Stromal cell of bone marrow (primary cell): ENCODE results near the gene NDUFS7.

ENCODE experiments used
- DNase-seq: peaks from one replicate; pipeline ENCODE4 v3.0.0-alpha.2; 2012; ENCODE audit warnings: low read depth

Gene NDUFS7

GRCh38 chr19:1384478-1385110 lies 887 bp downstream of the NDUFS7 start:
- DNase-seq: no peak

DNA sequence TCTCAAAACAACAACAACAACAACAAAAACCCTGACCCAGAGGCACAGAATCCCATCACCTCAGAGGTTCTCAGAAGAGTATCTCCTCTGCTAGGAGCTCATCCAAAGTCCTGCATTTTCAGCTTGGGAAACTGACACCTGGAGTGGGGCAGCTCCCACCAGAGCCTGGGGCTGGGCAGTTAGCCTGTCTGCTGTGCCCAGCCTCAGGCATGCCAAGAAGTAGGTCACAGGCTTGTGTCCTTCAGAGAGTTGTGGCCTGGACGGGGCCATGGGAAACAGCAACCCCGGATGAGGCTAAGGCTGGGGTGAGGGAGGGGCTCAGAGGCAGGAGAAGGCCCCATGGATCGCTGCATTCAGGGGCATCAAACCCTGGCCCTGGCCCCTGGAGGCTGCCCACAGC lies 2.1 kb downstream of the NDUFS7 start:
- DNase-seq: no peak

- no peak for DNase-seq
These were observed 3.4 kb downstream of the NDUFS7 start for GRCh38 chr19:1386945-1387683.

DNA sequence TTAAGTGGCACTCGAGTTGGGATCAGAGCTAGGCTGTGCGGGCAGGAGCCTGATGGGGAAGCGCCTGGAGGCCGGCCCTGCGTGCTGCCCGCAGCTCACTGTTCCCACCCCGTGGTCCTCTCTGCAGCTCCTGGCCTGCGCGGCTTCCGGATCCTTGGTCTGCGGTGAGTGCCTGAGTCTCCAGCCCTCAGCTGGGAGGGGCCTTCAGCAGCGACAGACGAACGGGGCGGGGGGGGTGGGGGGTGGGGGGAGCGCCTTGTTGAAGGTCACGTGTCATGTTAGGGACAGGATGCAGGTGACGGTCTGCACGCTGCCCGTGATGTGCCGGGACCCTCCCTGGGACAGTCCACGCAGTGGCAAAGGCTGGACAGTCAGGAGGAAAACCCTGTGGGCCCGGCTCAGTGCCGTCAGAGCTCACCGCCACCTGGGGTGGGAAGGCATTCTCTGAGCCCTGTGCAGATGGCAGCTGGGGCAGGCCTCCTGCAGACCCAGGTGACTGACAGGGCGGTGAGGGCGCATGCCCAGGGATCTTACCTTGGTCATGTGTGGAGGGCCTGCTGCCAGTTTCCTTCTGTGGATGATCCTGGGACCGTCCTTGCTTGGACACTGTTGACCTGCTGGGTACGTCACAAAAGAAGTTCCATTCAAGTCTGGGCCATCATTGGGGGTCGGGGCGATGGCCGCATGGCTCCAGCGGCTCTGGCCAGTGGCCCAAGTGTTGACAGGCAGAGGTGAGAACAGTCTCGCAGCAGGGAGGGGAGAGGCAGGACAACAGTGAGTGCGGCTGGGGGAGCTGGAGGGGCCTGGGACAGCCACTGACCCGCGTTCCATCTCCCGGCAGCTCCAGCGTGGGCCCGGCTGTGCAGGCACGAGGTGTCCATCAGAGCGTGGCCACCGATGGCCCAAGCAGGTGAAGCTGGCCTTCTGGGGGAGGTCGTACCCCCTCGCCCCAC lies 4.3 kb downstream of the NDUFS7 start:
- DNase-seq: no peak

GRCh38 chr19:1388637-1389026 lies 4.9 kb downstream of the NDUFS7 start:
- no peak for DNase-seq

DNA sequence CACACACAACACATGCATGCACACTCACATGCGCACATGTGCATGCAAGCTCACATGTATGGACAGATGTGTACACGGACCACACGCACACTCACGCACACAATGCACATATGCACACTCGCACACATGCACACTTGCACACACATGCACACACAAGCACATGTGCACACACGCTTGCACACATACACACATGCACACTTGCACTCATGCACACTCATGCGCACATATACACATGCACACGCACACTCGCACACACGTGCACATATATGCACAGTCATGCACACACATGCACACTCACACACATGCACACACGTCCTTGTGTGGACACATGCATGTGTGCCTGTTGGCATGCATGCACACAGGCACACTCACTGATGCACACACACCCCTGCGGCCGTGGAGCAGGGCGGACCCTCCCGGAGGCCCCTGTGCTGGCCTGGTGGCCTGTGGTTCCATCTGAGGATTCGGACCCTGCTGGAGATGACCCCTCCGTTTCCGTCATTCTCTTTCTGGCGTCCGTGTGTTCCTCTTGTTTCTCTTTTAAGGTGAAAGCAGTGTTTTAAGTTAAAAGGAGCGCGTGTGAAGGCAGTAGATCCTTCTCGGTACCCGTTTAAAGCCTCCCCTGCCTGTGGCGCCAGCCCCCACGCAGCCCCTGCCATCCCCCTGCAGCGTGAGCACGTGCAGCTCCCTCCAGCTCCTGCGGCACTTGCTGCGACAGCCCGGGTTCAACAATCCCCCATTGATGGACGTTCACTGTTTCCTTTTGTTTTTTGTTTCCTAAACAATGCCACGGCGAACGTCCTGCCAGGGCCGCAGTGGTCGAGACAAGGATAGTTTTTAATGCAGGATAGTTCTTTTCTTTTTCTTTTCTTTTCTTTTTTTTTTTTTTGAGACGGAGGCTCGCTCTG lies 5.6 kb downstream of the NDUFS7 start:
- DNase-seq: no peak

DNA sequence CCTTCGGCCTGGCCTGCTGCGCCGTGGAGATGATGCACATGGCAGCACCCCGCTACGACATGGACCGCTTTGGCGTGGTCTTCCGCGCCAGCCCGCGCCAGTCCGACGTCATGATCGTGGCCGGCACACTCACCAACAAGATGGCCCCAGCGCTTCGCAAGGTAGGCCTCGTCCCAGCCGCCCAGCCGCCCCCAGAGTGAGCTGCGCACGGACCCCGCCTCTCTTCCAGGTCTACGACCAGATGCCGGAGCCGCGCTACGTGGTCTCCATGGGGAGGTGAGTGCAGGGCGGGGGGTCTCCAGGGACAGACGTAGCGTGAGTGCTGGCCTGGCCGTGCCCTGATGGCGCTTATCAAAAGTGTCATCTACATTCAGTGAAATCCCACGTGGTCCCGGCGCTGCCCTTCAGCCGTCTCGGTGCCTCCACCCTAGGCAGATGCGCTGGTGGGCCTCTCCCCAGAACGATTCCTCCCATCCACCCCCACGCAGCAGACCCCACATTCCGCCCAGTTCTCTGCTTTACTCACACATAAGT lies 7.2 kb downstream of the NDUFS7 start:
- DNase-seq: no peak

DNA sequence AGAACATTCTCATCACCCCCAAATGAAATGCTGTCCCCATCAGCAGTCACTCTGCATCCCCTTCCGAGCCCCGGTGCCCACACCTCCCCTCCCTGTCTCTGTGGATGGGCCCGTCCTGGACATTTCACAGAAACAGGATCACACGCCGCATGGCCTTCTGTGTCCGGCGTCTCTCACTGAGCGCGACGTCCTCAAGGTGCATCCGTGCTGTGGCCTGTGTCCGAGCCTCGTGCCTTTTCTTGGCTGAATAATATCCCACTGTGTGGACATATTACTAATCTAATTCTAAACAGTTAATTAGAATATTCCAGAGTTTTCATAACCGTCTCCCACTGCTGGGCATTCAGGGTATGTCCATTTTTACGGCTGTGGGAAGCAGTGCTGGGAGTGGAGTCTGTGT lies 8.7 kb downstream of the NDUFS7 start:
- no peak for DNase-seq

DNA sequence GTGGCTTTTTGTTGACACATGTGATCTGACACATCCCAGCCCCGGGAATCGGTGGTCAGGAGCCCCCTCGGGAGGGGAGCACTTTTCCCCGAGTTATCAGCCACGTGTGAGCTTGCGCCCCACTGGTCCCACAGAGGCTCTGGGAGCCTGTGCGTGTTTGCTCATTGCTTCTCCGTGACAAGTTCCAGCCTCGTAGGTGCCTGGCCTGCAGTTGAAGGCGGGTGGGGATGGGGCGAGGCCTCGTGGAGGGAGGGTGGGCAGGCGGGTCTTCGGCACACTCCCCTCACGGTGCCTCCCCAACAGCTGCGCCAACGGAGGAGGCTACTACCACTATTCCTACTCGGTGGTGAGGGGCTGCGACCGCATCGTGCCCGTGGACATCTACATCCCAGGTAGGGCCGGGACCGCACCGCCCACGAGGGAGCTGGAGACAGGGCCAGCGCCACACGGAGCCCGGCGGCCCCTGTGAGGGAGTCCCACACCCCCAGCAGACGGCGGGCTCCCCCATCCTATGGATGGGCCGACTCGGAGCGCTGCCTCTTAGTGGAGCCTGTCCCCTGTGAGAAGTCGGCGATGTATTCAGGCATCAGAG lies 9.3 kb downstream of the NDUFS7 start:
- no peak for DNase-seq

GRCh38 chr19:1393841-1394240 lies 10.1 kb downstream of the NDUFS7 start:
- DNase-seq: no peak

- no peak for DNase-seq
These were observed 10.8 kb downstream of the NDUFS7 start for GRCh38 chr19:1394252-1395193.

DNA sequence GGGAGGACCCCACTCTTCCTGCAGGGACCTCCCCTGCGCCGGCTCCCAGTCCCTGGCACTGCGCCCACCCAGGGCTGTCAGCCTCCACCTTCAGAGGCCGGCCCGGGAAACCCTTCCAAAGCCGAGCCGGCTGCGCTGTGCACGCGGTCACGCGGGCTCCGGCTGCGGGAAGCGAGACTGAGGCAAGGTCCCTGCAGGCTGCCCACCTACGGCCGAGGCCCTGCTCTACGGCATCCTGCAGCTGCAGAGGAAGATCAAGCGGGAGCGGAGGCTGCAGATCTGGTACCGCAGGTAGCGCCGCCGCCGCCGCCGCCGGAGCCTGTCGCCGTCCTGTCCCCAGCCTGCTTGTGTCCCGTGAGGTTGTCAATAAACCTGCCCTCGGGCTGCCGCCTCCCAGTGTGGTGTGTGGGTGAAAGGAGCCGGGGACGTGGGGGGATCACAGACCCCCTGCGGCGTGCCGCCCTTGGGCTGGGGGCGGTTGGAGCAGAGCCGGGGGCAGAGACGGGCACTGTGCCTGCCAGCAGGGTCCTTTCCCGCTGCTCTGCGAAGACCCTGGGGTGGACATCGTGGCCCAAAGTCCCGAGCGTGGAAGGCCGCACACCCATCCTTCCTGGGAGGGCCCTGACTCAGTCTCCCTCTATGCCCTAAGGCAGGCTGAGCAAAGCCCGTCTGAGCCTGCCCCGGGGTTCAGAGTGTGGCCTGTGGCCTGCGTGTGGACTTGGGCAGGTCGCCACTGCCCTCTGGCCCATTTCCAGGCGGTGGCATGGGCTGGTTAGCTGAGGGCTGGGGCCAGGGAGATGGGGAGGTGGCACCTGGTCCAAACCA lies 11.7 kb downstream of the NDUFS7 start:
- no peak for DNase-seq

DNA sequence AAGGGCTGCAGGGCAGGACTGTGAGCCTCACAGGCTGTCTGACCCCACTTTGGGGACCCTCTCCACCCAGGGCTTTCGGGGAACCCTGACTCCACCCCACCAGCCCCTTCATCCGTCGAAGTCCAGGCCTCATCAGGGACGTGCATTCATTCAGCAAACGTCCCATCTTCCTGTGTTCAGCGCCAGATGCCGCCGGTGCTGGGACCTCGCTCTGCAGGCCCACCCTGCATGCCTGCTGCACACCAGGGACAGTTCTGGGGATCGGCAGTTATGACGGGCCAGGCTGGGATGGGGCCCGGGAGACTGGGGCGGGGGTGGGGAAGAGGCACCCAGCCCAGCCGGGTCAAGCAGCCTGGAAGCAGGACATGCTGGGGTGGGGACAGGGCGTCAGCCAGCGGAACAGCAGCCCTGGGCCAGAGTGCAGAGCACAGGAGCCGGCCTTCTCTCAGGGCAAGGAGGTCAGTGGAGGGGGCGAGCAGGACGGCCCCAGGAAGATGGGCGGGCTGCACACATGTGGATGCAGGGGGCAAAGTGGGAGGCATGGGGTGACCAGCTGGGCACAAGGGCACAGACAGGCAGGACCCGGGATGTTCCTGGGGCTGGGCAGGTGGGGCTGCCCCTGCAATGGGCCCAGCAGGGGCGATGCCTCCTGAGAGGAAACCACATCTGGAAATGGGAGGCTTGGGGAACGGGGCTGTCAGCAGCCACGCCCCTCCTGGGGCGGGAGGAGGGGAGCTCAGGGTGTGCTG lies 12.5 kb downstream of the NDUFS7 start:
- no peak for DNase-seq

DNA sequence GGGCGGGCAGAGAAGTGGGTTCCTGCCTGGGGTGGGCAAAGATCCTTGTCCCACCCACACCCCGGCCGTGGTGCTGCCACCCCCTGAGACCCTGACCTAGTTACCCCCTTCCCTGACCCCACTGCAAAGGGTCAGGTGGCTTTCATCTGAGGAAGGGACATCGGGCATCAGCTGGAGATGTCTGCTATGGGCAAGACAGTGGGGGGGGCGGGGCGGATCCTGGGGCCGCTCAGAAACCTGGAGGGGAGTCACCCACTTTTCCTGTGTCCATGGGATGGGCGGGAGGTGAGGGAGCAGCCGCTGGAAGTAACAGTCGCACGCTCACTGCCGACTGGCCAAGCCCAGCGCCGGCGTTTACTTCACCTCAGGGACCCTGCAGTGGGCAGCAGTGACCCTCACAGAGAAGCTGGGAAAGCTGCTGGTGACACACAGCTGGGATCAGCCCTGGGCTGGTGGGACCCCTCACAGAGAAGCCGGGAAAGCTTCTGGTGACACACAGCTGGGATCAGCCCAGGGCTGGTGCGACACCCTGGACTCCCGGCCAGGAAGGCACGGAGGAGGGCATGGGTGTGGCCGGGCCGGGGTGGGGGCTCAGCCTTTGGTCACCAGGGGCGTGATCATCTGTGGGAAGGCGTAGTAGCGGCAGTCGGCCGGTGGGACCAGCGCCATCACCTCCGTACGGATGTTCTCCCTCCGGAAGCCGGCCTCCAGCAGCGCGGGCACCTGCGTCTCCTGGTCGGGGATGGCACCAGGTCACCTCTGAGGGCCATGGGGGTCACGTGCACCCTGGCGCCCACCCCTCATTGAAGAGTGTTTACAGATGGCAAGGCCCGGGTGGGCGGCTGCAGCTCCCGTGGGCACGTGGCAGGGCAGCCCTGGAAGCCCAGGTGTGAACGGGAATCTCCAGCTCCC lies 13.3 kb downstream of the NDUFS7 start:
- no peak for DNase-seq

DNA sequence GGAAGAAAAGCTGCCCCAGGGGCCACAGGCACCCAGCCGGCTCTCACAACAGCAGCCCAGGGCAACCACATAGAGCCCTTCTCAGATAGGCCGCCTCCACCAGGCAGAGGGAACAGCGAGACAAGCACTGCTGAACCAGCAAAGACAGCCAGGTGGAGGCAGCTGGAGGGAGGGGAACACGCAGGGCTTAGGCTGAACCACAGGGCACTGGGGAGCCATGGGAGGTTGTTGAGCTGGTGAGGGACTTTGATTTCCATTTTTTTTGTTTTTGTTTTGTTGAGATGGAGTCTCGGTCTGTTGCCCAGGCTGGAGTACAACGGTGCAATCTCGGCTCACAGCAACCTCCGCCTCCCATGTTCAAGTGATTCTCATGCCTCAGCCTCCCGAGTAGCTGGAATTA lies 14.1 kb downstream of the NDUFS7 start:
- no peak for DNase-seq

DNA sequence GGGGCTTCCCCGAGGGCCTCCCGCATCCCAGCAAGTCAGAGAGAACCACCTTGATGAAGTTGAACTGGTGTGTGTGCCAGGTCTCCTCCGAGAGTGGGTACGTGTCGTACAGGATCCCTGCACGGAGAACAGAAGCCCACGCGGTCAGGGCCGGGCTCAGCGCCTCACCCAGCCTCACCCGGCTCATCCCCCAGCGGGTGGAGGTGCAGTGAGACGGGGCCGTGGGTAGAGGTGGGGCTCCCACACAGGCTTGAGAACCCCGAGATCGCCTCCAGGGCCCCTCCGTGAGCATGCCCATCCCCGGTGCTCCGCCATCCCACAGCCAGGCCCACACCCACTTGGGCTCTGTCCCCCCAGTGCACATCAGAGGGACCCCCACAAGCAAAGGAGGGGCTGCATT lies 15.4 kb downstream of the NDUFS7 start:
- no peak for DNase-seq

DNA sequence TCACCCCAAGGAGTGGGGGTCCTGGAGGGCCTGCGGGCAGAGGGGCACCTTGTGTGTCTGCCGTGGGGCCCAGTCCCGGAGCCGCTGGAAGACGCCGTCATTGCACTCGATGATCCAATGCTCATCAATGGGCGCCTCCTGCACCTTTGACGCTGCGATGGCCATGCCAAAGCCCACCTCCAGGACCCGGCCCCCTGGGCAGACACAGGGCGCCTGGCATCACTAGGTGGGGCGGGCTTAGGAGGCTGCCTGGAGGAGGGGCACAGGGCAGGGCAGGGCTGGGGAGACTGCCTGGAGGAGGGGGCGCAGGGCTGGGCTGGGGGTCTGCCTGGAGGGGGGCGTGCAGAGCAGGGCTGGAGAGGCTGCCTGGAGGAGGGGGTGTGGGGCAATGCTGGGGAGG lies 16.0 kb downstream of the NDUFS7 start:
- no peak for DNase-seq
